NB4 (cell line): ENCODE data around the gene ZNF43.
"Not testable (repeated sequence)": the region's sequence is repeated elsewhere in the genome, so short reads cannot be mapped to it uniquely, and the experiment has no call there.

Experiments used
- DNase-seq: peaks from one replicate; pipeline ENCODE4 v3.0.0; 2010; ENCODE audit warnings: low read depth
- H3K4me3 ChIP-seq: one replicate; pipeline ENCODE4 v1.5.1; 2011; ENCODE audit warnings: mild to moderate bottlenecking, low read depth, low read length, moderate library complexity
- CTCF ChIP-seq: IDR thresholded peaks from one replicate; pipeline ENCODE4 v1.5.1; 2012; ENCODE audit warnings: low read depth, low read length
- MAX ChIP-seq: IDR thresholded peaks from 2 replicates; pipeline ENCODE4 v1.6.1; 2011; ENCODE audit warnings: low read depth, low read length
- MYC ChIP-seq: IDR thresholded peaks from 2 replicates; pipeline ENCODE4 v1.6.1; 2011; ENCODE audit warnings: low read depth, low read length
- POLR2A ChIP-seq: IDR thresholded peaks from 2 replicates; pipeline ENCODE4 v1.6.1; 2011; ENCODE audit warnings: mild to moderate bottlenecking; ENCODE audit not compliant: insufficient read length; ENCODE audit errors: extremely low read depth

Gene ZNF43

GRCh38 chr19:21823224-21823623, 12.8 kb downstream of the ZNF43 start:
- no peak for DNase-seq

GRCh38 chr19:21812448-21812847, 23.5 kb downstream of the ZNF43 start:
- no peak for TF ChIP-seq CTCF
- TF ChIP-seq MAX, result no peak
- no peak for TF ChIP-seq POLR2A
- TF ChIP-seq MYC, result no peak
- H3K4me3 ChIP-seq, result no peak overlapping the region
- DNase-seq, result no peak

More at GRCh38 chr19:21823224-21823623, 12.8 kb downstream of the ZNF43 start:
- no peak for TF ChIP-seq POLR2A
- TF ChIP-seq CTCF, result no peak
- no peak for TF ChIP-seq MAX
- TF ChIP-seq MYC, result no peak
- H3K4me3 ChIP-seq, result no peak overlapping the region

GRCh38 chr19:21808400-21809000, 27.5 kb downstream of the ZNF43 start:
- DNase-seq, result not testable (repeated sequence)

GRCh38 chr19:21789466-21790085, 46.4 kb downstream of the ZNF43 start:
- TF ChIP-seq CTCF (no peak), MAX (no peak), POLR2A (no peak), MYC (no peak)
- no peak for DNase-seq
- H3K4me3 ChIP-seq, result no peak overlapping the region

More at GRCh38 chr19:21808400-21809000, 27.5 kb downstream of the ZNF43 start:
- not testable (repeated sequence) for H3K4me3 ChIP-seq

GRCh38 chr19:21786936-21787335, 49.0 kb downstream of the ZNF43 start:
- H3K4me3 ChIP-seq, result no peak overlapping the region
- no peak for DNase-seq
- TF ChIP-seq CTCF (no peak), POLR2A (no peak), MAX (no peak), MYC (no peak)

- not testable (repeated sequence) for DNase-seq, H3K4me3 ChIP-seq
These were observed 60.2 kb downstream of the ZNF43 start for GRCh38 chr19:21775792-21776191.

GRCh38 chr19:21767065-21767800, 68.7 kb downstream of the ZNF43 start, which contains the start of gene ZNF100:
ZNF100 (minus strand) TSS chr19:21767579; CDS start chr19:21767429, 150 bp downstream.
- peak; percentile 96 for DNase-seq
- TF ChIP-seq MAX, result no peak
- TF ChIP-seq POLR2A, result peak; percentile 68
- H3K4me3 ChIP-seq, result peak within 1 kb of the TSS; percentile 89

GRCh38 chr19:21766705-21767064, 69.3 kb downstream of the ZNF43 start:
- H3K4me3 ChIP-seq, result peak overlapping the region; percentile 89

More at GRCh38 chr19:21766705-21767064, 69.3 kb downstream of the ZNF43 start:
- DNase-seq, result not testable (repeated sequence)
